Stimulated activated CD8-positive, alpha-beta memory T cell treated with anti-CD3 and anti-CD28 coated beads, Interleukin-15, amount 100 ng/mL, for 1 hour (primary cell): Measurements from ENCODE around the gene SFN.

Experiments
- DNase-seq: peaks from one replicate; pipeline ENCODE4 v3.0.0-alpha.2; 2020; ENCODE audit warnings: low read depth

The SFN gene

DNA sequence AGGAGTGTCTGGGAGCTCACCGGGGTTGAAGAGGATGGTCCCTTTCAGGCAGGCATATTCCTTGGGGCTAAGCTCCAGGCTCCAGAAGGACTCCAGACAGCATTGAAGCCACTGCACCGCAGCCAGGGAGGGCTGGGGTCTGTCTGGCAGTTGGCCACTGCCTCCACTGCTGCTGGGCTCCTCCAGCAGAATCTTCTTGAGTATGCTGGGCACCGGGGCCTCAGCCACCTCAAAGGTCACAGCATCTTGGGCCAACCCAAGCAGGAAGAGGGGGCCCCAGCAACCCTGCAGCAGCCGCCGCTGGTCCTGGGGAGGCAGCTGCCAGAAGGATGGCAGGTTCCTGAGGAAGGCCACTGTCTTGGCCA, 50.4 kb downstream of the SFN start:
- no peak for DNase-seq
